GM23338 (cell line): Measurements from ENCODE around the gene HS3ST1. TPM values are rescaled to one million over a fixed set of nuclear protein-coding genes. Genes with fewer than 3 reads are reported as not detected.

ENCODE experiments used
- ATAC-seq: fragments of 200-7000 bp; cut with Tn5 transposase; 3 replicates; pipeline ENCODE4 v1.9.1; 2020
- DNase-seq: peaks from one replicate; pipeline ENCODE4 v3.0.0-alpha.2; 2015; ENCODE audit warnings: low spot score
- H2AFZ ChIP-seq: fragments of 200-600 bp; sonication (generic); 2 replicates; pipeline ENCODE4 v1.8.0; 2016; ENCODE audit warnings: antibody characterized with exemption, mild to moderate bottlenecking, moderate library complexity
- H3F3A ChIP-seq: fragments of 200-600 bp; sonication (generic); replicated peaks from 2 replicates; pipeline ENCODE4 v1.8.0; 2017; ENCODE audit warnings: antibody characterized with exemption, mixed run types, low read depth
- H3K27ac ChIP-seq: fragments of 200-600 bp; sonication (generic); 2 replicates; pipeline ENCODE4 v1.6.1; 2016; ENCODE audit warnings: low read depth
- H3K27me3 ChIP-seq: fragments of 200-600 bp; sonication (generic); 2 replicates; pipeline ENCODE4 v1.8.0; 2016; ENCODE audit warnings: mild to moderate bottlenecking, mixed run types, moderate library complexity; ENCODE audit not compliant: insufficient read depth
- H3K36me3 ChIP-seq: fragments of 200-600 bp; sonication (generic); 2 replicates; pipeline ENCODE4 v1.8.0; 2016; ENCODE audit warnings: mild to moderate bottlenecking; ENCODE audit not compliant: insufficient read depth
- H3K4me1 ChIP-seq: fragments of 200-600 bp; sonication (generic); 2 replicates; pipeline ENCODE4 v1.8.0; 2016; ENCODE audit warnings: mild to moderate bottlenecking, moderate library complexity; ENCODE audit not compliant: insufficient read depth
- H3K4me2 ChIP-seq: fragments of 200-600 bp; sonication (generic); 2 replicates; pipeline ENCODE4 v1.7.1; 2017; ENCODE audit warnings: mixed run types
- H3K4me3 ChIP-seq: fragments of 200-600 bp; sonication (generic); 2 replicates; pipeline ENCODE4 v1.6.1; 2016; ENCODE audit warnings: mixed run types
- H3K79me2 ChIP-seq: fragments of 200-600 bp; sonication (generic); replicated peaks from 2 replicates; pipeline ENCODE4 v1.8.0; 2017; ENCODE audit warnings: mild to moderate bottlenecking; ENCODE audit not compliant: insufficient read depth
- H3K9me2 ChIP-seq: fragments of 200-600 bp; sonication (generic); 2 replicates; pipeline ENCODE4 v1.8.0; 2017; ENCODE audit not compliant: insufficient read depth
- H4K20me1 ChIP-seq: fragments of 200-600 bp; sonication (generic); replicated peaks from 2 replicates; pipeline ENCODE4 v1.8.0; 2017; ENCODE audit warnings: mild to moderate bottlenecking; ENCODE audit not compliant: insufficient read depth
- H3K27ac Mint-ChIP-seq: 2 replicates; pipeline ENCODE4 v1.8.0; 2020; ENCODE audit warnings: inconsistent platforms, mild to moderate bottlenecking, moderate library complexity, mixed read lengths
- H3K27me3 Mint-ChIP-seq: 3 replicates; pipeline ENCODE4 v1.8.0; 2022; ENCODE audit warnings: low read depth, mild to moderate bottlenecking, moderate library complexity, mixed read lengths, inconsistent platforms; ENCODE audit not compliant: insufficient read depth, poor library complexity
- H3K36me3 Mint-ChIP-seq: 3 replicates; pipeline ENCODE4 v1.8.0; 2021; ENCODE audit warnings: low read depth, mild to moderate bottlenecking, inconsistent platforms, moderate library complexity, mixed read lengths
- H3K4me1 Mint-ChIP-seq: 3 replicates; pipeline ENCODE4 v1.8.0; 2020; ENCODE audit warnings: mild to moderate bottlenecking, inconsistent platforms, mixed read lengths
- H3K4me3 Mint-ChIP-seq: 3 replicates; pipeline ENCODE4 v1.8.0; 2021; ENCODE audit warnings: moderate library complexity, mild to moderate bottlenecking, inconsistent platforms, mixed read lengths
- H3K9me3 Mint-ChIP-seq: 3 replicates; pipeline ENCODE4 v1.8.0; 2020; ENCODE audit warnings: moderate library complexity, mild to moderate bottlenecking, inconsistent platforms, mixed read lengths
- EZH2phosphoT487 ChIP-seq: fragments of 200-600 bp; sonication (generic); IDR thresholded peaks from one replicate; pipeline ENCODE4 v1.8.1; 2018; ENCODE audit warnings: antibody characterized with exemption; ENCODE audit not compliant: unreplicated experiment
- JUNB ChIP-seq: IDR thresholded peaks from one replicate; pipeline ENCODE4 v1.6.1; 2016; ENCODE audit warnings: antibody characterized with exemption; ENCODE audit not compliant: unreplicated experiment
- NANOG ChIP-seq: IDR thresholded peaks from 2 replicates; pipeline ENCODE4 v1.6.1; 2016; ENCODE audit warnings: antibody characterized with exemption, borderline replicate concordance
- polyA plus RNA-seq: library from polyadenylated mRNA; unstranded; fragments of >200 nt; fragmentation: Nextera tagmentation; extraction: Ambion mirVana; gene quantifications from 2 replicates; pipeline ENCODE4 v1.2.1, GENCODE V29; 2016
- total RNA-seq: library from RNA; depleted of rRNA; stranded (reverse); fragments of >200 nt; shearing (Covaris generic); gene quantifications from 2 replicates; pipeline ENCODE4 v1.2.3, GENCODE V29; 2014
- TF ChIP-seq, protein P1 (sequence below): IDR thresholded peaks from 2 replicates; pipeline ENCODE4 v1.6.1; 2016; ENCODE audit warnings: antibody characterized with exemption
- TF ChIP-seq, protein P2 (sequence below): IDR thresholded peaks from one replicate; pipeline ENCODE4 v1.6.1; 2018; ENCODE audit warnings: antibody characterized with exemption; ENCODE audit not compliant: unreplicated experiment
- TF ChIP-seq, protein P3 (sequence below), 2 experiments: fragments of 200-600 bp in 1 of 2; sonication (generic) in 1 of 2; conservative IDR thresholded peaks; 2 replicates each; pipeline versions ENCODE4 v1.5.1 to v1.6.1; 2016 to 2017; ENCODE audit warnings: antibody characterized with exemption in 2 of 2, low read depth in 2 of 2, mild to moderate bottlenecking in 2 of 2, moderate library complexity in 1 of 2

The HS3ST1 gene
- total and polyA plus RNA-seq, 2 experiments from 2014 or later = 0.94 to 1.3 TPM

DNA sequence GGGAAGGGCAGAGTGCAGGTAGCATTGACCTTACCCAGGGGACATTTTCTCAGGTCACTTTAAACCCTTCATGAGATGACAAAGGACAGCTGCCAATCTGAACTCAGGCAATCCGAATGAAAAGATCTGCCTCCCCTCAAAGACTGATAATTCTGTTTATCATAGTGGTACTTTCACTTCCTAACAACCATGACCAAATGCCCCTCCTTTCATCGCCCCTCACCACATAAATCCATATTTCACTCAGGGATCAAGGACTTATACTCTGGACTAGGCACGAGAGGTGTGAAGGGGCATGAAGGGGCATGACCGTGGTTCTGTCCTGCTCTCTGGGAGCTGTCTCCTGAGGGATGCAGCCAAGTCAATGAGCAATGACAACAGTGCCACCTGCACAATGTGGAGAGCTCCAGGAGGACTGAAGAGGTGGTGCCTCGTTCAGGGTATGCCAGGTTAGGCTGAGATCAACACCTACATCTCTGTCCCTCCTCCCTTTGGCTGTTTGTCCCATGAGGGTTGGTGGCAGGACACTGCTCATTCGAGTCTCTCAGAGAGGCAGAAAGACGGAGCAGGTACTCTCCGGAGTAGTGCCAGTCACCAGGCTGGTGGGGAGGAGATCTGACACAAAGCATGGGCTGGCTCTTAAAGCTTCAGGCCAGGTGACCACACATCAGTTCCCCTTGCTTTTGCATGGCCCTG is 12.5 kb downstream of the HS3ST1 start:
- no peak overlapping the region for H3K4me2 ChIP-seq
- no peaks in the 10 kb centered on the region for H3K9me3 Mint-ChIP-seq

More for the DNA sequence above, 12.5 kb downstream of the HS3ST1 start:
- no peak overlapping the region for H2AFZ ChIP-seq
- no peaks in the 10 kb centered on the region for H3F3A ChIP-seq
- H3K27me3 Mint-ChIP-seq = peaks cover 3% of the 10 kb centered on the region
- H3K79me2 ChIP-seq = no peaks in the 10 kb centered on the region
- no peak for DNase-seq
- peaks cover 6% of the 10 kb centered on the region for H3K4me1 Mint-ChIP-seq
- H3K4me1 ChIP-seq = no peaks in the 10 kb centered on the region
- TF ChIP-seq, protein P1, sequence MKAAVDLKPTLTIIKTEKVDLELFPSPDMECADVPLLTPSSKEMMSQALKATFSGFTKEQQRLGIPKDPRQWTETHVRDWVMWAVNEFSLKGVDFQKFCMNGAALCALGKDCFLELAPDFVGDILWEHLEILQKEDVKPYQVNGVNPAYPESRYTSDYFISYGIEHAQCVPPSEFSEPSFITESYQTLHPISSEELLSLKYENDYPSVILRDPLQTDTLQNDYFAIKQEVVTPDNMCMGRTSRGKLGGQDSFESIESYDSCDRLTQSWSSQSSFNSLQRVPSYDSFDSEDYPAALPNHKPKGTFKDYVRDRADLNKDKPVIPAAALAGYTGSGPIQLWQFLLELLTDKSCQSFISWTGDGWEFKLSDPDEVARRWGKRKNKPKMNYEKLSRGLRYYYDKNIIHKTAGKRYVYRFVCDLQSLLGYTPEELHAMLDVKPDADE = no peak
- no peak for TF ChIP-seq EZH2phosphoT487
- no peak for TF ChIP-seq NANOG
- TF ChIP-seq, protein P2, sequence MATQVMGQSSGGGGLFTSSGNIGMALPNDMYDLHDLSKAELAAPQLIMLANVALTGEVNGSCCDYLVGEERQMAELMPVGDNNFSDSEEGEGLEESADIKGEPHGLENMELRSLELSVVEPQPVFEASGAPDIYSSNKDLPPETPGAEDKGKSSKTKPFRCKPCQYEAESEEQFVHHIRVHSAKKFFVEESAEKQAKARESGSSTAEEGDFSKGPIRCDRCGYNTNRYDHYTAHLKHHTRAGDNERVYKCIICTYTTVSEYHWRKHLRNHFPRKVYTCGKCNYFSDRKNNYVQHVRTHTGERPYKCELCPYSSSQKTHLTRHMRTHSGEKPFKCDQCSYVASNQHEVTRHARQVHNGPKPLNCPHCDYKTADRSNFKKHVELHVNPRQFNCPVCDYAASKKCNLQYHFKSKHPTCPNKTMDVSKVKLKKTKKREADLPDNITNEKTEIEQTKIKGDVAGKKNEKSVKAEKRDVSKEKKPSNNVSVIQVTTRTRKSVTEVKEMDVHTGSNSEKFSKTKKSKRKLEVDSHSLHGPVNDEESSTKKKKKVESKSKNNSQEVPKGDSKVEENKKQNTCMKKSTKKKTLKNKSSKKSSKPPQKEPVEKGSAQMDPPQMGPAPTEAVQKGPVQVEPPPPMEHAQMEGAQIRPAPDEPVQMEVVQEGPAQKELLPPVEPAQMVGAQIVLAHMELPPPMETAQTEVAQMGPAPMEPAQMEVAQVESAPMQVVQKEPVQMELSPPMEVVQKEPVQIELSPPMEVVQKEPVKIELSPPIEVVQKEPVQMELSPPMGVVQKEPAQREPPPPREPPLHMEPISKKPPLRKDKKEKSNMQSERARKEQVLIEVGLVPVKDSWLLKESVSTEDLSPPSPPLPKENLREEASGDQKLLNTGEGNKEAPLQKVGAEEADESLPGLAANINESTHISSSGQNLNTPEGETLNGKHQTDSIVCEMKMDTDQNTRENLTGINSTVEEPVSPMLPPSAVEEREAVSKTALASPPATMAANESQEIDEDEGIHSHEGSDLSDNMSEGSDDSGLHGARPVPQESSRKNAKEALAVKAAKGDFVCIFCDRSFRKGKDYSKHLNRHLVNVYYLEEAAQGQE = no peak
- TF ChIP-seq, protein P3, sequence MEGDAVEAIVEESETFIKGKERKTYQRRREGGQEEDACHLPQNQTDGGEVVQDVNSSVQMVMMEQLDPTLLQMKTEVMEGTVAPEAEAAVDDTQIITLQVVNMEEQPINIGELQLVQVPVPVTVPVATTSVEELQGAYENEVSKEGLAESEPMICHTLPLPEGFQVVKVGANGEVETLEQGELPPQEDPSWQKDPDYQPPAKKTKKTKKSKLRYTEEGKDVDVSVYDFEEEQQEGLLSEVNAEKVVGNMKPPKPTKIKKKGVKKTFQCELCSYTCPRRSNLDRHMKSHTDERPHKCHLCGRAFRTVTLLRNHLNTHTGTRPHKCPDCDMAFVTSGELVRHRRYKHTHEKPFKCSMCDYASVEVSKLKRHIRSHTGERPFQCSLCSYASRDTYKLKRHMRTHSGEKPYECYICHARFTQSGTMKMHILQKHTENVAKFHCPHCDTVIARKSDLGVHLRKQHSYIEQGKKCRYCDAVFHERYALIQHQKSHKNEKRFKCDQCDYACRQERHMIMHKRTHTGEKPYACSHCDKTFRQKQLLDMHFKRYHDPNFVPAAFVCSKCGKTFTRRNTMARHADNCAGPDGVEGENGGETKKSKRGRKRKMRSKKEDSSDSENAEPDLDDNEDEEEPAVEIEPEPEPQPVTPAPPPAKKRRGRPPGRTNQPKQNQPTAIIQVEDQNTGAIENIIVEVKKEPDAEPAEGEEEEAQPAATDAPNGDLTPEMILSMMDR (conservative IDR thresholded peaks at IDR 0.05; ENCODE audit: low read depth in 2 of 2) = no peak
- no peak for TF ChIP-seq JUNB
- H3K36me3 ChIP-seq = no peaks in the 10 kb centered on the region
- no peaks in the 10 kb centered on the region for H3K9me2 ChIP-seq
- no peaks in the 10 kb centered on the region for H3K36me3 Mint-ChIP-seq
- ATAC-seq = no peak
- H3K27me3 ChIP-seq = no peaks in the 10 kb centered on the region
- no peak overlapping the region for H3K27ac Mint-ChIP-seq
- H3K4me3 ChIP-seq = no peak overlapping the region
- no peaks in the 10 kb centered on the region for H4K20me1 ChIP-seq
- no peak overlapping the region for H3K4me3 Mint-ChIP-seq
- H3K27ac ChIP-seq = no peak overlapping the region
